Lower leg skin (tissue), 4 donors: Measurements from ENCODE around the gene NOVA2. TPM values are rescaled to one million over a fixed set of nuclear protein-coding genes. Genes with fewer than 3 reads are reported as not detected.

Experiments
- DNase-seq, 2 donors: peaks; one replicate each; pipeline ENCODE4 v3.0.0-alpha.2; 2019; ENCODE audit warnings: low spot score in 2 of 2
- H3K4me3 ChIP-seq: fragments of 200-600 bp; sonication (generic); 2 replicates; pipeline ENCODE4 v1.5.1; 2017; ENCODE audit warnings: mild to moderate bottlenecking, low read depth; ENCODE audit not compliant: poor library complexity, severe bottlenecking
- POLR2A ChIP-seq, 2 donors: fragments of 450-650 bp; IDR thresholded peaks; one replicate each; pipeline ENCODE4 v1.6.1; 2016 to 2017; ENCODE audit warnings: antibody characterized with exemption in 2 of 2, mild to moderate bottlenecking in 1 of 2, moderate library complexity in 1 of 2
- WGBS, 2 donors: methylation state at CpG; one replicate each; pipeline ENCODE4 v1.1.5; 2018; 5-methylcytosine and 5-hydroxymethylcytosine counted together
- intact Hi-C: fragments of 100-400 bp; cut with DNase I; formaldehyde crosslinking; loops from one replicate; pipeline ENCODE4 v1.15.0; 2023; ENCODE audit warnings: low total_unique reads
- total RNA-seq, 4 donors: library from RNA; depleted of rRNA; stranded (reverse); fragments of >200 nt; gene quantifications; one replicate each; pipeline ENCODE4 v1.1.0, GENCODE V29; 2016
- TF ChIP-seq, protein P1 (sequence below), 3 donors: fragments of 450-650 bp; IDR thresholded peaks; one replicate each; pipeline ENCODE4 v1.5.1; 2016; ENCODE audit warnings: antibody characterized with exemption in 3 of 3, mild to moderate bottlenecking in 3 of 3, moderate library complexity in 2 of 3

The NOVA2 gene
- total RNA-seq, 4 donors from 2014 or later = 0.25 to 0.91 (median 0.66) TPM

- WGBS, 2 donors = 54 to 69% methylated on average over 7 of the region's 7 CpGs
- intact Hi-C loops = no loop called here
- no peak for DNase-seq
- H3K4me3 ChIP-seq = no peak overlapping the region
- no peak for TF ChIP-seq POLR2A (IDR thresholded peaks at IDR 0.05)
- TF ChIP-seq, protein P1, sequence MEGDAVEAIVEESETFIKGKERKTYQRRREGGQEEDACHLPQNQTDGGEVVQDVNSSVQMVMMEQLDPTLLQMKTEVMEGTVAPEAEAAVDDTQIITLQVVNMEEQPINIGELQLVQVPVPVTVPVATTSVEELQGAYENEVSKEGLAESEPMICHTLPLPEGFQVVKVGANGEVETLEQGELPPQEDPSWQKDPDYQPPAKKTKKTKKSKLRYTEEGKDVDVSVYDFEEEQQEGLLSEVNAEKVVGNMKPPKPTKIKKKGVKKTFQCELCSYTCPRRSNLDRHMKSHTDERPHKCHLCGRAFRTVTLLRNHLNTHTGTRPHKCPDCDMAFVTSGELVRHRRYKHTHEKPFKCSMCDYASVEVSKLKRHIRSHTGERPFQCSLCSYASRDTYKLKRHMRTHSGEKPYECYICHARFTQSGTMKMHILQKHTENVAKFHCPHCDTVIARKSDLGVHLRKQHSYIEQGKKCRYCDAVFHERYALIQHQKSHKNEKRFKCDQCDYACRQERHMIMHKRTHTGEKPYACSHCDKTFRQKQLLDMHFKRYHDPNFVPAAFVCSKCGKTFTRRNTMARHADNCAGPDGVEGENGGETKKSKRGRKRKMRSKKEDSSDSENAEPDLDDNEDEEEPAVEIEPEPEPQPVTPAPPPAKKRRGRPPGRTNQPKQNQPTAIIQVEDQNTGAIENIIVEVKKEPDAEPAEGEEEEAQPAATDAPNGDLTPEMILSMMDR (IDR thresholded peaks at IDR 0.05) = no peak
Measured at GRCh38 chr19:46020819-46021125, 47.1 kb upstream of the NOVA2 start.

GRCh38 chr19:46019270-46019669, 45.6 kb upstream of the NOVA2 start:
- 90 to 92% methylated on average over 11 to 13 of the region's 13 CpGs for WGBS, 2 donors
- TF ChIP-seq, protein P1 (IDR thresholded peaks at IDR 0.05) = no peak
- no peak for TF ChIP-seq POLR2A (IDR thresholded peaks at IDR 0.05)
- no peak overlapping the region for H3K4me3 ChIP-seq
- intact Hi-C loops = no loop called here
- no peak for DNase-seq

- DNase-seq = no peak
- TF ChIP-seq, protein P1 (IDR thresholded peaks at IDR 0.05) = no peak
- no peak for TF ChIP-seq POLR2A (IDR thresholded peaks at IDR 0.05)
- intact Hi-C loops = no loop called here
- WGBS, 2 donors = 94% methylated on average over 10 of the region's 10 CpGs
- H3K4me3 ChIP-seq = no peak overlapping the region
Measured at GRCh38 chr19:46018729-46019251, 45.1 kb upstream of the NOVA2 start.

GRCh38 chr19:46017874-46018675, 44.4 kb upstream of the NOVA2 start:
- intact Hi-C loops = no loop called here
- no peak overlapping the region for H3K4me3 ChIP-seq
- TF ChIP-seq, protein P1 (IDR thresholded peaks at IDR 0.05) = no peak
- no peak for TF ChIP-seq POLR2A (IDR thresholded peaks at IDR 0.05)
- DNase-seq = no peak
- 96 to 98% methylated on average over 15 of the region's 15 CpGs for WGBS, 2 donors

DNA sequence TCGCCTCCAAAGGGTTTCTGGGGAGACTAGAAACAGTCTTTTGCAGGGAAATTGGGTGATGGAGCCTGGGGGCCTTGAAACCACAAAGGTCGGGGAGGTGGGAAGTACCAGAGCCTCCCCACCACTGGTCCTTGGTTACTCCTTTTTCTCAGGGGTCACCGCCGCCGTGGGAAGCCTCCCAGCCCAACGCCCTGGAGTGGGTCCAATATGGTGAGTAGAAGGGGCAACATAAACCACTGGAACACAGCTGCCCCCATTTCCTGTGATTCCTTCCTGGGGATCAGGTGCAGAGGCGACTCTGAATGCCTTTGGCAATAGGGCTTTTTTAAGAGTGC, 43.4 kb upstream of the NOVA2 start:
- no peak for DNase-seq
- H3K4me3 ChIP-seq = no peak overlapping the region
- WGBS, 2 donors = 42 to 46% methylated on average over 7 of the region's 7 CpGs
- TF ChIP-seq POLR2A (IDR thresholded peaks at IDR 0.05) = no peak
- TF ChIP-seq, protein P1 (IDR thresholded peaks at IDR 0.05) = no peak
- intact Hi-C loops = no loop called here
